AG09319 (cell line): ENCODE results near the gene MEGF8.

Experiments
- DNase-seq: peaks from one replicate; pipeline ENCODE4 v3.0.0-alpha.2; 2010; ENCODE audit warnings: low read depth; ENCODE audit errors: extremely low read depth
- CTCF ChIP-seq: IDR thresholded peaks from 2 replicates; pipeline ENCODE4 v1.5.1; 2011; ENCODE audit warnings: low read depth, mild to moderate bottlenecking, inconsistent platforms, low read length, moderate library complexity

Gene MEGF8

GRCh38 chr19:42279902-42280814, 45.3 kb upstream of the MEGF8 start:
- peak; percentile 81 for TF ChIP-seq CTCF

GRCh38 chr19:42280815-42281145, 44.7 kb upstream of the MEGF8 start:
- DNase-seq: no peak

More at GRCh38 chr19:42279902-42280814, 45.3 kb upstream of the MEGF8 start:
- DNase-seq: peak; percentile 53

GRCh38 chr19:42281146-42281826, 44.1 kb upstream of the MEGF8 start:
- no peak for DNase-seq
- TF ChIP-seq CTCF: no peak

More at GRCh38 chr19:42280815-42281145, 44.7 kb upstream of the MEGF8 start:
- TF ChIP-seq CTCF: no peak

GRCh38 chr19:42281827-42282762, 43.3 kb upstream of the MEGF8 start:
- TF ChIP-seq CTCF: no peak
- DNase-seq: no peak

GRCh38 chr19:42282819-42283187, 42.6 kb upstream of the MEGF8 start:
- DNase-seq: no peak
- TF ChIP-seq CTCF: no peak

- DNase-seq: peak; percentile 81
- no peak for TF ChIP-seq CTCF
Observed at GRCh38 chr19:42283188-42284065, 42.0 kb upstream of the MEGF8 start.
